ENCODE results near the gene DCUN1D2. TPM values are rescaled to one million over a fixed set of nuclear protein-coding genes. Genes with fewer than 3 reads are reported as not detected.
A peak's percentile ranks its signal among the peaks of the same experiment; 100 is the strongest.

The DCUN1D2 gene
- polyA plus RNA-seq, 4 donors: 7.3 to 19.2 (median 15.7) TPM

DNA sequence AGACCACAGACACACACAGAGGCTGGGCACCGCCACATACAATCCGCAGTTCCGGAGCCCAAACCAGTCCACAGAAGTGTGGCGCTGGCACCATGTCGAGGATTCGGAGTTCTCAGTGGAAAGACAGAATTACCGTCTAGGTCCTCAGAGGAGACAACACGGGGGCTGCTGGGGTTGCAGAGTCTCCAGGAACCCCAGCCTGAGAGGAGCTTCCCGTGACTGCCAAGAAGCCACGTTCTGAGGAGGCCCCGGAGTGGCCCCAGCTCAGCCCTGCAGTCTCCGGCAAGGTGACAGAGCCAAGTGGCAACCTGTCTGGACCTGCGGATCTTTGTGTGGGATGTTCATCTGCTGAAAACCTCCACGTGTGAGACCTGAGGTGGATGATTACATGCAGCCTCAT, 29.9 kb downstream of the DCUN1D2 start:
- Histone ChIP-seq H3K27ac (ENCODE audit: low read depth in 1 of 3, low read length in 2 of 3) (no peak overlapping the region), H3K27me3 (ENCODE audit: control insufficient read depth in 3 of 3, insufficient read depth in 3 of 3, low read length in 3 of 3) (no peaks in the 10 kb centered on the region), H3K9me3 (ENCODE audit: control insufficient read depth in 2 of 2, insufficient read depth in 1 of 2, low read depth in 1 of 2, low read length in 1 of 2) (no peaks in the 10 kb centered on the region), H3K36me3 (ENCODE audit: control insufficient read depth in 3 of 3, insufficient read depth in 2 of 3, low read depth in 1 of 3, low read length in 3 of 3) (peaks cover 2 to 42% (median 12%) of the 10 kb centered on the region in 3 donors), H3K4me3 (ENCODE audit: low read depth in 1 of 3, low read length in 3 of 3) (no peak overlapping the region), H3K4me1 (ENCODE audit: control insufficient read depth in 3 of 3, insufficient read depth in 2 of 3, low read depth in 1 of 3, low read length in 2 of 3) (no peaks in the 10 kb centered on the region)
- WGBS, 3 donors: 97% methylated on average over 14 of the region's 14 CpGs
- no peak for FAIRE-seq
- DNase-seq: no peak

DNA sequence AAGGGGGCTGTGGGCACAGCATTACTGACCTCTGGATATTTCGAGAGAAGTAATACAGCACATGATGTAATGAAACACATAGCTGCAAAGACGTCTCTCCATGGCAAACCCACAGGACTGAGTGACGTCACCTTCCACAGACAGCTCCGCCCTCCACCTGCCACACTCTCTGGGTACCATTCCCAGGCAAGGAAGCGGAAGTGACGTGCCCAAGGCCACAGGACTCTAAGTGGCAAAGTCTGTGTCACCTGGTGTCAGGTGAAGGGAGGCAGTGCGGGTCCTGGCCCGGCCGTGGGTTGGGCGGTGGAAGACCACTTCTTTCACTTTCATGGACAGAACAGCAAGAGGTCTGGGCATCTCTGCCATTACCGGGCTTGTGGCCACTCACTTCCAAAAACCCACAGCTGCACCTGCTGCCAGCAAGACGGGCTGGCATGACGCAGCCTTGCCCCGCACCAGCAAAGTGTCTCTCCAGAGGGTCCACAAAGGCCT, 30.4 kb downstream of the DCUN1D2 start:
- no peaks in the 10 kb centered on the region for H3K27me3 ChIP-seq (ENCODE audit: control insufficient read depth in 3 of 3, insufficient read depth in 3 of 3, low read length in 3 of 3)
- no peaks in the 10 kb centered on the region for H3K9me3 ChIP-seq (ENCODE audit: control insufficient read depth in 2 of 2, insufficient read depth in 1 of 2, low read depth in 1 of 2, low read length in 1 of 2)
- no peak overlapping the region for H3K27ac ChIP-seq (ENCODE audit: low read depth in 1 of 3, low read length in 2 of 3)
- H3K36me3 ChIP-seq (ENCODE audit: control insufficient read depth in 3 of 3, insufficient read depth in 2 of 3, low read depth in 1 of 3, low read length in 3 of 3): peaks cover 2 to 47% (median 15%) of the 10 kb centered on the region in 3 donors
- DNase-seq: no peak
- H3K4me1 ChIP-seq (ENCODE audit: control insufficient read depth in 3 of 3, insufficient read depth in 2 of 3, low read depth in 1 of 3, low read length in 2 of 3): no peaks in the 10 kb centered on the region
- no peak for FAIRE-seq
- H3K4me3 ChIP-seq (ENCODE audit: low read depth in 1 of 3, low read length in 3 of 3): no peak overlapping the region
- WGBS, 3 donors: 90 to 94% (median 93%) methylated on average over 14 of the region's 14 CpGs

DNA sequence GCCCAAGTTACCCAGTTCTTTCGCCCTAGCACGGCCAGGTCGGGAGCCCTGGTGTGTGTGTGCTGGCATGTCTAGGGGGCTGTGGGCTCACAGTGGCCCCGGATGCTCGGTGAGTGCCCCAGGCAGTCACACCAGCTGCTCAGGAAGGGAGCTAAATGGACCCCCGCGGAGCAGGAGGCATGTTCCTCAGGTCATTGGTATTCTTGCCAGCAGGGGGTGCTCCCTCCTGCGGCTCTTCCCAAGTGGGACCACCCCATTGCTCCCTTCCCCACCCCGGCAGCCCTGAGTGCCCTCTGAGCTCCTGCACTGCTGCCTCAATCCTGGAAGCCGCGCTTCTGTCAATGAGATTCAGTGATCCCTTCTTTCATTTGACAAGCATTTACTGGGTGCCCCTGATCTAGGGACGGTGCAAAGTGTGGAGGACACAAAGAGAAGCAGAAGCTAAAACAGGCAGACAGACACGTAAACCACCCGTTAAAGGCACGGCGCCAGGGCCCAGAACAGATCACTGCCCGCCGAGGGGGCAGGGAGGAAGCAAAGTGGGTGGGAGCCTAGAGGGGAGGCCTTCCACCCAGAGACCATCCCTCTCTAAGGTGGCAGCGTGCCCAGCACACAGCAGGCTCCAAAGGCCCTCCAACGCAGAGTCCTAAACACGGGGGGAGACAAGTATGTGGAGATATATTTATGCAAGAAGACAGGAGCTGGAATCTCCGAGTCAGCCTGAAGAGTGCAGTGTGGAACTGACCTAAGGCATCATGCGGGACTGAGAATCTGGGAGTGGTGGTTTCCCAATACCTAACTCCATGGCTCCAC, 32.1 kb downstream of the DCUN1D2 start:
- Histone ChIP-seq H3K9me3 (ENCODE audit: control insufficient read depth in 2 of 2, insufficient read depth in 1 of 2, low read depth in 1 of 2, low read length in 1 of 2) (no peaks in the 10 kb centered on the region), H3K4me3 (ENCODE audit: low read depth in 1 of 3, low read length in 3 of 3) (no peak overlapping the region), H3K4me1 (ENCODE audit: control insufficient read depth in 3 of 3, insufficient read depth in 2 of 3, low read depth in 1 of 3, low read length in 2 of 3) (no peaks in the 10 kb centered on the region), H3K27ac (ENCODE audit: low read depth in 1 of 3, low read length in 2 of 3) (no peak overlapping the region), H3K27me3 (ENCODE audit: control insufficient read depth in 3 of 3, insufficient read depth in 3 of 3, low read length in 3 of 3) (no peaks in the 10 kb centered on the region), H3K36me3 (ENCODE audit: control insufficient read depth in 3 of 3, insufficient read depth in 2 of 3, low read depth in 1 of 3, low read length in 3 of 3) (peaks cover 5 to 50% (median 16%) of the 10 kb centered on the region in 3 donors)
- 76 to 91% (median 91%) methylated on average over 23 of the region's 23 CpGs for WGBS, 3 donors
- peak in 1 of 2 donors; percentile 26 for DNase-seq
- FAIRE-seq: no peak

DNA sequence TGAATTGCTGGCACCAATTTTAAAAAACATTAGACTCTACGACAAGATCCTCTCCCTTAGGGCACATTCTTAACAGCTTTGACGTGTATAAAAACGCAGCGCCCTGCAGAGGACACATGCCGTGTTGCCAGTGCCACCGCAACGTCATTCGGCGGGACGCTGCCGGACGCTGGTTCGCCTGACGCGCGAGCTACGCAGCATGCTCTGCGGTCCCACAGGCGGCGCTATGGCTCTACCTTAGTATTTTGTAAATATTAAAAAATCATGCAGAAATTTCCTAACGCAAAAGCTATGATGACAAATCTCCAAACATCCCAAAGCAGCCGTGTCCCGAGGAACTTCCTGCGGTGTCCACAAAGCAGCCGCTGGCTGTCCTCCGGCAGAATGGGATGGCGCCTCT, 33.0 kb downstream of the DCUN1D2 start:
- Histone ChIP-seq H3K36me3 (ENCODE audit: control insufficient read depth in 3 of 3, insufficient read depth in 2 of 3, low read depth in 1 of 3, low read length in 3 of 3) (peaks cover 5 to 53% (median 16%) of the 10 kb centered on the region in 3 donors), H3K4me3 (ENCODE audit: low read depth in 1 of 3, low read length in 3 of 3) (no peak overlapping the region), H3K9me3 (ENCODE audit: control insufficient read depth in 2 of 2, insufficient read depth in 1 of 2, low read depth in 1 of 2, low read length in 1 of 2) (no peaks in the 10 kb centered on the region), H3K4me1 (ENCODE audit: control insufficient read depth in 3 of 3, insufficient read depth in 2 of 3, low read depth in 1 of 3, low read length in 2 of 3) (no peaks in the 10 kb centered on the region), H3K27ac (ENCODE audit: low read depth in 1 of 3, low read length in 2 of 3) (no peak overlapping the region), H3K27me3 (ENCODE audit: control insufficient read depth in 3 of 3, insufficient read depth in 3 of 3, low read length in 3 of 3) (no peaks in the 10 kb centered on the region)
- DNase-seq (no peak), FAIRE-seq (no peak)
- 93 to 98% (median 96%) methylated on average over 27 of the region's 27 CpGs for WGBS, 3 donors

DNA sequence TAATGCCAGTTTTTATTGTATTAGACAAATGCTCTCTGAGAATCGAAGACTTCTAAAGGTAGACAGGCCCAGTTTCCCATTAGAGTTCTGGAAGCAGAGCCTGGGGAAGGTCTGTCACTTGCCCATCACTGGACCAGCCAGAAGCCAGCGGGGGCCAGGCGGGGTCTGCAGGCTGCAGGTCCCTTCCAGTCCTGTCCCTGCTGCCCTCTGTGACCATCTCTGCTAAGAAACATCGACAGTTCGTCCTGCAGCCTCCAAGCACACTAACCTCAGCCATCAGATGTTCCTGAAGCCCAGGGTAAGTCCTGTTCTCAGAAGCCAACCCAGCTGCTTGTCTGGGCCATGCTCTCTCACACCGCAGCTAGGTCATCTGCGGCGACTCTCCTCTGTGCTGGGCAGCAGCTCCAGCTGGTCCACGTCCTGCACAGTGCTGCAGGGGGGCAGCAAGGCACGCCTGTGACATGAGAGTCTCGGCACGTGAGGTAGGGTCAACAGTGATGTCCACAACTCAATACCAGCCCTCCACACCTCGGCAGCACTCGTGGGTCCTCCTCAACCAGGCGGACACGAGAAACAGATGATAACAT, 34.3 kb downstream of the DCUN1D2 start:
- H3K27me3 ChIP-seq (ENCODE audit: control insufficient read depth in 3 of 3, insufficient read depth in 3 of 3, low read length in 3 of 3): no peaks in the 10 kb centered on the region
- no peak overlapping the region for H3K27ac ChIP-seq (ENCODE audit: low read depth in 1 of 3, low read length in 2 of 3)
- no peak overlapping the region for H3K4me3 ChIP-seq (ENCODE audit: low read depth in 1 of 3, low read length in 3 of 3)
- peaks cover 3 to 56% (median 16%) of the 10 kb centered on the region in 3 donors for H3K36me3 ChIP-seq (ENCODE audit: control insufficient read depth in 3 of 3, insufficient read depth in 2 of 3, low read depth in 1 of 3, low read length in 3 of 3)
- no peaks in the 10 kb centered on the region for H3K9me3 ChIP-seq (ENCODE audit: control insufficient read depth in 2 of 2, insufficient read depth in 1 of 2, low read depth in 1 of 2, low read length in 1 of 2)
- 95 to 97% (median 96%) methylated on average over 16 of the region's 16 CpGs for WGBS, 3 donors
- FAIRE-seq: no peak
- no peaks in the 10 kb centered on the region for H3K4me1 ChIP-seq (ENCODE audit: control insufficient read depth in 3 of 3, insufficient read depth in 2 of 3, low read depth in 1 of 3, low read length in 2 of 3)
- no peak for DNase-seq

DNA sequence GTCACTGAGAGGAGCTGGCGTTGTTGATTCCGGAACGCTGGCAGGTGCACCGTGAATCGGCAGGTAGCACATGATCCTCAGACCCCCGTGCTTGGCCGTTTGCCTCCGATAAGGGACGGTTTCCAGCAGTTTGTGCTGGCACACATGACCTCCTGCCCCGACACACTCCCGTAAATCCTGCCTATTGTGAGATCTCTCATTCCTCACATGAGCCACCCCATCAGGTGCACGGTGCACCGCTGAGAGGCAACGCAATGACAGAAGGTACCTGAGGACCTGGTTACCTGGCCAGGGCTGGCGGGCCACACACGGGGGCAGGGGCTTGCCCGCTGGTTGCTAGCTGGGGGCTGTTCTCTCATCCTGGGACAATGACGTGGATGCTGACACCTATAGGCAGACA, 35.1 kb downstream of the DCUN1D2 start:
- H3K9me3 ChIP-seq (ENCODE audit: control insufficient read depth in 2 of 2, insufficient read depth in 1 of 2, low read depth in 1 of 2, low read length in 1 of 2): no peaks in the 10 kb centered on the region
- no peaks in the 10 kb centered on the region for H3K4me1 ChIP-seq (ENCODE audit: control insufficient read depth in 3 of 3, insufficient read depth in 2 of 3, low read depth in 1 of 3, low read length in 2 of 3)
- H3K27ac ChIP-seq (ENCODE audit: low read depth in 1 of 3, low read length in 2 of 3): no peak overlapping the region
- no peak for DNase-seq
- no peaks in the 10 kb centered on the region for H3K27me3 ChIP-seq (ENCODE audit: control insufficient read depth in 3 of 3, insufficient read depth in 3 of 3, low read length in 3 of 3)
- peaks cover 3 to 51% (median 11%) of the 10 kb centered on the region in 3 donors for H3K36me3 ChIP-seq (ENCODE audit: control insufficient read depth in 3 of 3, insufficient read depth in 2 of 3, low read depth in 1 of 3, low read length in 3 of 3)
- 90 to 94% (median 93%) methylated on average over 18 of the region's 18 CpGs for WGBS, 3 donors
- no peak for FAIRE-seq
- H3K4me3 ChIP-seq (ENCODE audit: low read depth in 1 of 3, low read length in 3 of 3): no peak overlapping the region

DNA sequence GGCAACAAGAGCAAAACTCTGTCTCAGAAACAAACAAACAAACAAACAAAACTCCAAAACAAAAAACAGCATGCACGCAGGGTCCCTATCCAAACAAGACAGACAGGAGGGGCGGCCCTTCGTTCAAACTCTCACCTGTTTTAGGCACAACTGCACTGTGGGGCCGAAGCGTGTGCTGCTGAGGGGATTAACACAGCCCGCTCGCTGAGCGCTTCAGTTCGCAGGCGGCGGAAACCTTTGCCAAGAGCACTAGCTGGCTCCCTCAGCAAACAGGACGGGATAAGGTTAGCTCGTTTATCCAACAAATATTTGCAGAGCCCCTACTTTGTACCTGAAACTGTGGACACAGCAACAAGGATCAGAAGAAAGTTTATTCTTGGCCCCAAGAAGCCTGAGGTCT, 35.6 kb downstream of the DCUN1D2 start:
- Histone ChIP-seq H3K27me3 (ENCODE audit: control insufficient read depth in 3 of 3, insufficient read depth in 3 of 3, low read length in 3 of 3) (no peaks in the 10 kb centered on the region), H3K27ac (ENCODE audit: low read depth in 1 of 3, low read length in 2 of 3) (no peak overlapping the region), H3K36me3 (ENCODE audit: control insufficient read depth in 3 of 3, insufficient read depth in 2 of 3, low read depth in 1 of 3, low read length in 3 of 3) (peaks cover 3 to 46% (median 8%) of the 10 kb centered on the region in 3 donors), H3K4me1 (ENCODE audit: control insufficient read depth in 3 of 3, insufficient read depth in 2 of 3, low read depth in 1 of 3, low read length in 2 of 3) (peaks cover 0 to 1% (median 0%) of the 10 kb centered on the region in 3 donors), H3K9me3 (ENCODE audit: control insufficient read depth in 2 of 2, insufficient read depth in 1 of 2, low read depth in 1 of 2, low read length in 1 of 2) (no peaks in the 10 kb centered on the region), H3K4me3 (ENCODE audit: low read depth in 1 of 3, low read length in 3 of 3) (no peak overlapping the region)
- no peak for DNase-seq
- 95 to 96% (median 96%) methylated on average over 13 of the region's 13 CpGs for WGBS, 3 donors
- no peak for FAIRE-seq

DNA sequence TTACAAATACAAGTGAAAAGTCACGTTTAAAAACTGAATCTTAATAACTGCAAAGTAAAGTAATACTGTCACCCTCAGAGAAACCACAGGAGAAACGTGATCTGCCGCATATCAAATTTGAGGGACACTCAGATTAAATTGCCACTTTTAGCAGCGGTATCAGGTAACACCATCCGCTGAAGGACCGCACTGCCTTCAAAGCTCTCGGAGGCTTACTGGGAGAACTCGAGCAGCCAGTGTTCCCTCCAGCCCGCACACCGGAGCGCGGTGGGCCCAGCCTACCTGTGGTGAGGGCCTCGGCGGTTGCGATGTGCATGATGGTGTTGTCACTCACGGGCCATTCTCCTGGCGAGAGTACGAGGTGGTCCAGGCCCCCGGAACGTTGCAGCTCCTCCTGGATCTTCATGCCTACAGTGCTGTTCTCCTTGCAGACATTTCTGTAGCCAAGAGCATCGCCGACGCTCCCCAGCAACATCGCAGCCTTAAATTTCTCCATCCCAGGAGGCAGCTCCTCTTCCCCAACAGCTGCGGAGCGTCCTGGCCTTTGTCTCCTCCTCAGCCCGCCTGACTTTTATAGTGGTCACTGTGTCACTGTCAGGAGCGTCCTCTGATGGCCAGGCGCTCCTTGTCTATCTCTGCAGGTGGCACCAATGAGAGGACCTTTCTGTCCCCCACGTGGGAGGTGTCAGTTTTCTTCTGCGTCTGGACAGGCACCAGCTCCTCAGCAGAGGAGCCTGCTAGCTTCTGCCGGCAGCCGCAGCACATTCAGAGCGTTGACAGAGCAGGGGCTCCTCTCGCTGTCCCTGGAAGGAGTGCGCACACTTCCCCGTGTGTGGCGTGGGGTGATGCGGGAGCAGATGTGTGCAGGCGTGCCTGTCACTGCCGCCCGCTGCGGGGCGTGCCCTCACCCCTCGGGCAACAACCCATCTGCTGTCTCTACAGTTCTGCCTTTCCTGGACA, 37.3 kb downstream of the DCUN1D2 start, which contains the start of gene ADPRHL1:
ADPRHL1 (minus strand) TSS at position 547 of the 960 bp plus-strand sequence; CDS start at position 496, 51 bp downstream.
- H3K4me3 ChIP-seq (ENCODE audit: low read depth in 1 of 3, low read length in 3 of 3): no peak within 1 kb of the TSS
- peaks cover 0 to 7% (median 0%) of the 10 kb centered on the region in 3 donors for H3K4me1 ChIP-seq (ENCODE audit: control insufficient read depth in 3 of 3, insufficient read depth in 2 of 3, low read depth in 1 of 3, low read length in 2 of 3)
- FAIRE-seq (no peak), DNase-seq (no peak)
- H3K9me3 ChIP-seq (ENCODE audit: control insufficient read depth in 2 of 2, insufficient read depth in 1 of 2, low read depth in 1 of 2, low read length in 1 of 2): no peaks in the 10 kb centered on the region
- no peak within 1 kb of the TSS for H3K27ac ChIP-seq (ENCODE audit: low read depth in 1 of 3, low read length in 2 of 3)
- peaks cover 3 to 34% (median 5%) of the 10 kb centered on the region in 3 donors for H3K36me3 ChIP-seq (ENCODE audit: control insufficient read depth in 3 of 3, insufficient read depth in 2 of 3, low read depth in 1 of 3, low read length in 3 of 3)
- 86 to 92% (median 90%) methylated on average over 43 to 45 of the region's 45 CpGs for WGBS, 3 donors
- H3K27me3 ChIP-seq (ENCODE audit: control insufficient read depth in 3 of 3, insufficient read depth in 3 of 3, low read length in 3 of 3): no peaks in the 10 kb centered on the region
